ENCODE data around the gene PTPN12.
A peak's percentile ranks its signal among the peaks of the same experiment; 100 is the strongest.
"Not testable (repeated sequence)": the region's sequence is repeated elsewhere in the genome, so short reads cannot be mapped to it uniquely, and the experiment has no call there.

The PTPN12 gene

DNA sequence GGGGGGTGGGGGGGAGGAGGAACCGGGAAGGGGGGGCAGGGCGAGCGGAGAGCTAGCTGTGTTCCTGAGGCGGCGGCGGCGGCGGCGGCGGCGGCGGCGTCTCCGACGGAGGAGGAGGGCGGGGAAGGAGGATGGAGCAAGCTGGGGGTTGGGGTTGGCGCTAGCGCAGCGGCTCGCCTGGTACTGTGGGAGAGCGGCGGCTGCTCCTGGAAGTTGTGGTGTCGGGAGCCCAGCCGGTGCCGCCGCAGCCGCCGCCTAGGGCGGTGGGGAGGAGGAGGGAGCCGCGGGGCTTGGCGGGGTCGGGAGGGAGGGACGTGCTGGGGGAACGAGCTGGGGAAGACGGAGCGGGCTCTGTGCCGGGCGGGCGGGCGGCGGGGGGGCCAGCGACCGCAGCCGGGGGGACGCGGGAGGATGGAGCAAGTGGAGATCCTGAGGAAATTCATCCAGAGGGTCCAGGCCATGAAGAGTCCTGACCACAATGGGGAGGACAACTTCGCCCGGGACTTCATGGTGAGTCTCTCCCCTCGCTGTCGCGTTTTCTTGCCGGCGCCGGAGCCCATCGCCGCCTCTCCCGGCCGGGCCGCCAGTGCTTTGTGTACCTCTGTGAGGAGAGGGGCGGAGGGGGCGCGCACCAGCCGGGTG, at the start of gene PTPN12:
Gene PTPN12, plus strand, starts transcription at position 160 of the 642 bp plus-strand sequence. Its CDS starts 252 bp downstream, at position 412.
- DNase-seq (ENCODE audit: low spot score), result no peak

- DNase-seq (ENCODE audit: low spot score), result no peak
These were observed 48.1 kb upstream of the PTPN12 start for GRCh38 chr7:77488986-77489385.

DNA sequence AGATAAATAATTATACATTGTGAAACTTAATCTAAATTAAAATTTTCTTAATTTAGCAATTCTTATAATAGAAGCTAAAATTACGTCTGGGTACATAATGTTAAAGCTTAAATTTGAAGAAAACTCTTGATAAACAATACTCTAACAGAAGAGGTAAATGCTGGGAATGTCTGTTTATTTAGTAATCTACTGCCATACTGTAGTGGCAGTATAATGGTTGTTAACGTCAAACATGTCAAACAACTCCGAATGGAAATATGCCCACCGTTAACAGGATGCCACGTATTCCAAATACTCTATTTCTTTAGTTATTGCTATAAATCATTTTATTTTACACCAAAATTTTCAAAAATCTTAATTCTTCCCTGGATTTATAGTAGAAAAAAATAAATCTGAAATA, 40.0 kb upstream of the PTPN12 start:
- DNase-seq (ENCODE audit: low spot score), result no peak

DNA sequence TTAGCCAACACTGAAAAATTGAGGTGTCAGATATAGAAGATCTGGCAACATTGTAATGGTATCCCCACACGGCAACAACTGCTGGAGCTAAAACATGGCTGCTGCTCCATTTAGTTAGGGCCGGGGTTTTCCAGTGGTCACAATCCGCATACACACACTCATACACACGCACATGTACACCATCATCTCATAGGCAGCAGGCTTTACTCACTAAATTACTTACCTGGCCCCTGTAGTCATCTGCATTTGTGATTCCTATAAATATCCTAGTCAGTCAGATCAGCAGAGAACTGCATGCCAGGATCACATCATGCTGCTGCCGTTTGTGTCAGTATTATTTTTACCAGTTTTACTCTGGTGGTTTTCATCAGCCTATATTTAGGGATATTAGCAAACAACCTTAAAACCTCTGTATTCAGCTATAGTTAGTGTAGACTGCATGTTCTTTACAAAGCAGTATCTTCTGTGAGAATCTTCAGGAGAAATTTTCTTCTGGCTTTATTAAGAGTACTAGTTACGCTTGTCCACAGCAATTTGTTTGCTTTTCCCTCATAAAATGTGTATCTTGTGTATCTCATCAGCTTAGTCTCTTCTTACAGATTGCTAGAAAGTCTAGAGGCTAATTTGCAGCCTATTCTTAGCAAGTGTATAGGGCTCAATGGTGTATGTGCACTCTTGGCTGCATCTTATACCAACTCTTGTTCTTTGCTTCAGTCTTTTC, 38.3 kb upstream of the PTPN12 start:
- no peak for DNase-seq (ENCODE audit: low spot score)

- no peak for DNase-seq (ENCODE audit: low spot score)
These were observed 35.9 kb upstream of the PTPN12 start for GRCh38 chr7:77501192-77501515.

GRCh38 chr7:77504951-77505350, 32.1 kb upstream of the PTPN12 start:
- DNase-seq (ENCODE audit: low spot score), result no peak

DNA sequence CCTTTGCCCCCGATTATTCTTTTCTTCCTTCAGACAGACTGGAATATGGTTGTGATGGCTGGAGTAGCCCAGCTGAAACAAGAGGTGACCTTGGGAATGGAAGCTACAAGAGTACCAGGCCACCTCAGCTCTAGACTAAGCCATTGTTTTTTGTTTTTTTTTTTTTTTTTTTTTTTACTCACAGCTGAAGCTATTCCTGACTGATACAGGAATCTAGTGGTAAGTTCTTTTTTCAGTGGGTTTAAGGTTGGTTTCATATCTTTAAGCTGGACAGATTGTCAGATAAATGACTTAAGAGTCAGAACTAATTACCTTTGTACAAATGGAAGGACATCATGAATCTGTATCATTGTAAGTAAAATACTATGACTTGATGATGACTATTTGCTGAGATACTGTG, 30.2 kb upstream of the PTPN12 start:
- no peak for DNase-seq (ENCODE audit: low spot score)

- DNase-seq (ENCODE audit: low spot score), result not testable (repeated sequence)
These were observed 24.0 kb upstream of the PTPN12 start for GRCh38 chr7:77513002-77513670.

DNA sequence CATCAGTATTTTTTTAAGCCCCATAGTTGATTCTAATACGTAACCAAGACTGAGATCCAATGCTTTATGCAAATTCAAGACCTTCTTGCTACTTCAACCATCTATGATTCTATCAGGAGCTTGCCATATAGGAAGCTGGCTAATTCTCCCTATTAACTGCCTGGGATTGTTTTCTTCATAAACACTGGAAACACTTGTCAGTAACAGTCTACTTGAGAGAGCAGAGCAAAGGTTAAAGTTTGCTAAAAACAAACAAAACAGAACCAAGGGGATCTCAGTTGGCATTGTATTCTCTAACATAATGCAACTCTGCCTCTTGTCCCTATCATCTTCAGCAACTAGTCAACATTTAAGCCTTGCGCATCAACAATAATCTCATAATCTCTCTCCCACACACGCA, 21.0 kb upstream of the PTPN12 start:
- DNase-seq (ENCODE audit: low spot score), result no peak

GRCh38 chr7:77520261-77520660, 16.8 kb upstream of the PTPN12 start:
- DNase-seq (ENCODE audit: low spot score), result no peak

GRCh38 chr7:77521537-77521936, 15.6 kb upstream of the PTPN12 start:
- DNase-seq (ENCODE audit: low spot score), result not testable (repeated sequence)

DNA sequence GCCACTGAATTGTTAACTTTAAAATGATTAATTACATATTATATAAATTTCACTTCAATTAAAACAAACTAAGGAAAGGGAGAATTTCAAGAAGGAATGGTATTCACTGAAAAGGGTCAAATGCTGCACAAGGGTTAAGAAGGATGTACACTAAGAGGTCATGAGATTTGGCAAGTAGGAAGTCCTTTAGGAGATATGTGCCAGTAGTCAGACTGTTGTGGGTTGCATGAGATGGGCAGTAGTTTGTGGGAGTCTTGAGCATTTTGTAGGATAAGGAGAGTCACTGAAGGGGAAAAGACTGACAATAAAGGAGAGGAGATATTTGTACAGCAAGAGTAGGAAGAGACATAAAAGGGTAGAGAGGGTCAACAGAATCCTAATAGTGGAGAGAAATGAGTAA, 12.4 kb upstream of the PTPN12 start:
- DNase-seq (ENCODE audit: low spot score), result no peak

GRCh38 chr7:77525231-77525630, 11.9 kb upstream of the PTPN12 start:
- no peak for DNase-seq (ENCODE audit: low spot score)

GRCh38 chr7:77528368-77528767, 8.7 kb upstream of the PTPN12 start:
- no peak for DNase-seq (ENCODE audit: low spot score)

GRCh38 chr7:77529279-77529678, 7.8 kb upstream of the PTPN12 start:
- no peak for DNase-seq (ENCODE audit: low spot score)

DNA sequence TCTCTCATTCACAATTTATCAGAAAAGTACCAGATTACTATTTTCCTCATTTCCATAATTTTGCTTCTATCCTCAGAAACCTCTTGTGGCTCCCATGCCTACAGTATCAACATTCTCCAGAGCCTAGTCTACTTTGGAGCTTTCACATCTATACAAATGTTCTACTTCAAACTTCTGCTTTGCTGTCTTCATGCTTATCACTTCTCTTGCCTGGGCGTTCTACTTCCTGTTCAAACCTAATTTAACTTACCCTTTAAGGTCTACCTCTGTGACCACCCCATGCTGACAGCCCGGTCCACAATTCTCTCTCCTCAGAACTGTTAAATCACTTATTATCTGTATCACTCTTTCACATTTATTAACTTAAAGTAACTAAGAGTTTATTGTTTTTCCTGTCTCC, 6.1 kb upstream of the PTPN12 start:
- DNase-seq (ENCODE audit: low spot score), result no peak

- no peak for DNase-seq (ENCODE audit: low spot score)
These were observed 4.8 kb upstream of the PTPN12 start for GRCh38 chr7:77532247-77532646.

GRCh38 chr7:77532732-77533131, 4.4 kb upstream of the PTPN12 start:
- DNase-seq (ENCODE audit: low spot score), result not testable (repeated sequence)

DNA sequence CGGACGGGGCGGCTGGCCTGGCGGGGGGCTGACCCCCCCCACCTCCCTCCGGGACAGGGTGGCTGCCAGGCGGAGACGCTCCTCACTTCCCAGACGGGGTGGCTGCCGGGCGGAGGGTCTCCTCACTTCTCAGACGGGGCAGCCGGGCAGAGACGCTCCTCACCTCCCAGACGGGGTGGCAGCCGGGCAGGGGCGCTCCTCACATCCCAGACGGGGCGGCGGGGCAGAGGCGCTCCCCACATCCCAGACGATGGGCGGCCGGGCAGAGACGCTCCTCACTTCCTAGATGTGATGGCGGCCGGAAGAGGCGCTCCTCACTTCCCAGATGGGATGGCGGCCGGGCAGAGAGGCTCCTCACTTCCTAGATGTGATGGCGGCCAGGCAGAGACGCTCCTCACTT, 3.0 kb upstream of the PTPN12 start:
- DNase-seq (ENCODE audit: low spot score), result not testable (repeated sequence)

DNA sequence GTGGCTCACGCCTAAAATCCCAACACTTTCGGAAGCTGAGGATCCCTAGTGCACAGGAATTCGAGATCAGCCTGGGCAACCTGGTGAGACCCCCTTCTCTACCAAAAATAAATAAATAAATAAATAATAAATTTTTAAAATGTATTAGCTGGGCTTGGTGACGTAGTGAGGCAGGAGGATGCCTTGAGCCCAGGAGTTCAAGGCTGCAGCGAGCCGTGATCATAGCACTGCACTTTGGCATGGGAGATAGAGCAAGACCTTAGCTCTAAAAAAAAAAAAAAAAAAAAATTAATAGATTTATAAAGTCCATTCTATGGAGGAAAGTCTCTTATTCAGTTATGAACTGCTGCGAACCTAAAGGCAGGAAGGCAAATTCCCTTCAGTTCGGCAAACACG, 1.1 kb upstream of the PTPN12 start:
- no peak for DNase-seq (ENCODE audit: low spot score)

GRCh38 chr7:77536413-77537135, 521 bp upstream of the PTPN12 start:
- DNase-seq (ENCODE audit: low spot score), result peak; percentile 96

GRCh38 chr7:77537778-77538280, 734 bp downstream of the PTPN12 start:
- no peak for DNase-seq (ENCODE audit: low spot score)
